ENCODE data around the gene ZNF735. TPM values are rescaled to one million over a fixed set of nuclear protein-coding genes. Genes with fewer than 3 reads are reported as not detected.
"Not testable (repeated sequence)": the region's sequence is repeated elsewhere in the genome, so short reads cannot be mapped to it uniquely, and the experiment has no call there.

The ZNF735 gene
- not detected in 2 replicates for total RNA-seq

DNA sequence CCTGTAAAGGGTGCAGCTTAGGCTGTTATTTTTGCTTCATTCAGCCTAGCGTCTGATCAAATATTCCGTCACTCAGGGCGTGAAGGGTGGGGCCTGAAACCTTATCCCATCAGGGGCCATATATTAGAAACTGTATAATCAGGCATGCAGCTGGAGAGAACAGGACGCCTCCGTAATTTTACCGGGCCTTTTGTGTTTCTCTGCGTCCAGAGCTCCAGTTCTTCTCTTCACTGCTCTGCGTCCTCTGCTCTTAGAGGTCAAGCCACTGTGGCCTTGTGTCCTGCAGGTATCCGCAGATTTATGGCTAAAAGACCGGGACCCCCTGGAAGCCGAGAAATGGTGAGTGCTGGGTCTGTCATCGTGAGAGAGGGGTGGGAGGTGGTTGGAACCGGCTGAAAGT, at the start of gene ZNF735:
ZNF735 (plus strand) TSS at position 301 of the 400 bp plus-strand sequence; CDS start at position 301, 0 bp downstream.
- TF ChIP-seq, protein P1, sequence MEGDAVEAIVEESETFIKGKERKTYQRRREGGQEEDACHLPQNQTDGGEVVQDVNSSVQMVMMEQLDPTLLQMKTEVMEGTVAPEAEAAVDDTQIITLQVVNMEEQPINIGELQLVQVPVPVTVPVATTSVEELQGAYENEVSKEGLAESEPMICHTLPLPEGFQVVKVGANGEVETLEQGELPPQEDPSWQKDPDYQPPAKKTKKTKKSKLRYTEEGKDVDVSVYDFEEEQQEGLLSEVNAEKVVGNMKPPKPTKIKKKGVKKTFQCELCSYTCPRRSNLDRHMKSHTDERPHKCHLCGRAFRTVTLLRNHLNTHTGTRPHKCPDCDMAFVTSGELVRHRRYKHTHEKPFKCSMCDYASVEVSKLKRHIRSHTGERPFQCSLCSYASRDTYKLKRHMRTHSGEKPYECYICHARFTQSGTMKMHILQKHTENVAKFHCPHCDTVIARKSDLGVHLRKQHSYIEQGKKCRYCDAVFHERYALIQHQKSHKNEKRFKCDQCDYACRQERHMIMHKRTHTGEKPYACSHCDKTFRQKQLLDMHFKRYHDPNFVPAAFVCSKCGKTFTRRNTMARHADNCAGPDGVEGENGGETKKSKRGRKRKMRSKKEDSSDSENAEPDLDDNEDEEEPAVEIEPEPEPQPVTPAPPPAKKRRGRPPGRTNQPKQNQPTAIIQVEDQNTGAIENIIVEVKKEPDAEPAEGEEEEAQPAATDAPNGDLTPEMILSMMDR (IDR thresholded peaks at IDR 0.05; ENCODE audit: insufficient read depth, low read length, poor library complexity, severe bottlenecking): no peak
- H3K27me3 ChIP-seq (ENCODE audit: control insufficient read depth, insufficient read depth, low read length): no peaks in the 10 kb centered on the region
- H3K36me3 ChIP-seq (ENCODE audit: control insufficient read depth, insufficient read depth, low read length): no peaks in the 10 kb centered on the region
- no peak for DNase-seq (ENCODE audit: low read depth)
- H3K4me3 ChIP-seq (ENCODE audit: low read depth, low read length): no peak within 1 kb of the TSS

DNA sequence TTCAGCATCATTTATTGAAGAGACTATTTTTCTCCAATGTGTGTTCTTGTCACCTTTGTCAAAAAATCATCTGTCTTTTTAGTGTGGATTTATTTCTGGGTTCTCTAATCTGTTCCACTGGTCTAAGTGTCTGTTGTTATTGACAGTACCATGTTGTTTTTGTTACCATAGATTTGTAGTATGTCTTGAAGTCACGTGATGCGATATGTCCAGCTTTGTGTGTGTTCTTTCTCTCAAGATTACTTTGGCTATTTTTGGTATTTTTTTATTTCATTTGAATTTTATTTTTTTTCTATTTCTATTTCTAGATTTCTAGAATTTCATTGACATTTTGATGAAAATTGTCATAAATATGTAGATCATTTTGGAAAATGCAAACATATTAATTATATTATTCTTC, 36.0 kb upstream of the ZNF735 start:
- not testable (repeated sequence) for H3K36me3 ChIP-seq (ENCODE audit: control insufficient read depth, insufficient read depth, low read length); H3K4me3 ChIP-seq (ENCODE audit: low read depth, low read length)

DNA sequence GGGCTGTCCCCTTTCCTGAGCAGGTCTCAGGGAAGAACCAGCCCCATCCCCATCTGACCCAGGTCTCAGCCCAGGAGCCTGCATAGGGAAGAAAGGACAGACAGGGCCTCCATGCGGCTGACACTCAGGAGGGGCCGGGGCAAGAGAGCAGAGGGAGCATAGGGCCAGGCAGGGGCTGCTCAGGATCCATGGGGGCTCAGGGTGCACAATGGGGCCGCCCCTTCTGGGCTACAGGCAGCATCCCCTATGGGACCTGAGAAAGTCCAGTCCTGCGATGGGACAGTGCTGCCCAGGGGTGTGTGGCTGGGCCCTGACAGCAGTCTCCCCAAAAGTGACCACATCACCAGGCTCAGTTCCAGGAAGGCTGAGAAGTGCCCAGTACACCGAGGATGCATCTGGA, 32.7 kb upstream of the ZNF735 start:
- no peak overlapping the region for H3K4me3 ChIP-seq (ENCODE audit: low read depth, low read length)
- TF ChIP-seq, protein P1 (IDR thresholded peaks at IDR 0.05; ENCODE audit: insufficient read depth, low read length, poor library complexity, severe bottlenecking): no peak
- no peaks in the 10 kb centered on the region for H3K36me3 ChIP-seq (ENCODE audit: control insufficient read depth, insufficient read depth, low read length)
- no peaks in the 10 kb centered on the region for H3K27me3 ChIP-seq (ENCODE audit: control insufficient read depth, insufficient read depth, low read length)
- DNase-seq (ENCODE audit: low read depth): no peak

More for the DNA sequence above, 36.0 kb upstream of the ZNF735 start:
- not testable (repeated sequence) for DNase-seq (ENCODE audit: low read depth); H3K27me3 ChIP-seq (ENCODE audit: control insufficient read depth, insufficient read depth, low read length)

DNA sequence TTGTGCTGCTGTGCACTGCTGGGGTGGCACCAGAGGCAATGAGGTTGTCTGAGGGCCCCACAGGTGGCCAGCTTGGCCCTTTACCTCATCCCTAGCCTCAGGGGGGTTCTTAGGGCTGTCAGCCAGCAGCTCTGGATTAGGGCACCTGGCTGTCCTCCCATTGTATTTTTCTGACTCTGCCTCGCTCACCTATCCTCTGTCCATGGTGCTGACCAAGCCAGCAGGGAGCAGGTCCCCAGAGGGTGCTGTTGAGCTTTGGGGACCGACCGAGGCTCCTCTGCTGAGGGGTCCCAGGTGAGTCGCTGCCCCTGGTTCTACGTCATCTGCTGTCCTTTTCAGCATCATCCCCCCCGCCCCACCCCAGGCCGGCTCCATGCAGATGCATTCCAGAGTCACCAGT, 32.1 kb upstream of the ZNF735 start:
- Histone ChIP-seq H3K4me3 (ENCODE audit: low read depth, low read length) (no peak overlapping the region), H3K36me3 (ENCODE audit: control insufficient read depth, insufficient read depth, low read length) (no peaks in the 10 kb centered on the region), H3K27me3 (ENCODE audit: control insufficient read depth, insufficient read depth, low read length) (no peaks in the 10 kb centered on the region)
- no peak for DNase-seq (ENCODE audit: low read depth)
- TF ChIP-seq, protein P1 (IDR thresholded peaks at IDR 0.05; ENCODE audit: insufficient read depth, low read length, poor library complexity, severe bottlenecking): no peak

DNA sequence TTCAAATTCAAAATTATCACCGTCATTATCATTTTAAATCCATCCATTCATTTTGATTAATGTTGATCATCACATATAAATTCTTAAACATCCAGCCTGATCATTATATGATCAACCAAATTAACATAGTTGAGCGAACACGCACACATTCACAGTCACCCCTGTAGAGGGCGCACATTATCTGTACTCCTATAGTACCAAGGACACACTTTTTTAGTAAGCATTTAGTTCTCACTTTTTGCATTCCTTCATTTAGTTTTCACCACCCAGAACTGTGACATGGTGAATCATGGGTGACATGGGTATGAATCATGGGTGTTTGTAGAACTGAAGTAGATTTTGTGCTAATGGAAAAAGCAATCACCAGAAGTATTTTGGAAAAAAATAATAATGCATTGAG, 26.0 kb upstream of the ZNF735 start:
- H3K27me3 ChIP-seq (ENCODE audit: control insufficient read depth, insufficient read depth, low read length): no peaks in the 10 kb centered on the region
- TF ChIP-seq, protein P1 (IDR thresholded peaks at IDR 0.05; ENCODE audit: insufficient read depth, low read length, poor library complexity, severe bottlenecking): no peak
- no peak overlapping the region for H3K4me3 ChIP-seq (ENCODE audit: low read depth, low read length)
- H3K36me3 ChIP-seq (ENCODE audit: control insufficient read depth, insufficient read depth, low read length): no peaks in the 10 kb centered on the region
- no peak for DNase-seq (ENCODE audit: low read depth)

DNA sequence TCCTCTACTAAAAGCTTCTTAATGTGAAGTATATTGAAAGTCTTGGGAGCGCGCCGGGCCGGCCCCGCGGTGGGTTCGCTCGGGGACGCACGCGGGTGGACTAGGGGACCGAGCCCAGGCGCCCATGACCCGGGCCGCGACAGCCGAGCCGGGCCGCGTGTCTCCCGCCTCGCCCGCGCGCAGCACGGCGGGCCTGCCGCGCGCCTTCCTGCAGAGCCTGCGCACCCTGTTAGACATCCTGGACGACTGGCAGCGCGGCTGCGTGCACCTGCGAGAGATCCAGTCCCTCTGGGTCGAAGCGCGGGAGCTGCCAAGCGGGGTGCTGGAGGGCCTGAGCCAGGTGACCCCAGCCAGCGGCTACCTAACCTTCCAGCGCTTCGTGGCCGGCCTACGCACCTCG, 25.4 kb upstream of the ZNF735 start:
- Histone ChIP-seq H3K36me3 (ENCODE audit: control insufficient read depth, insufficient read depth, low read length) (no peaks in the 10 kb centered on the region), H3K27me3 (ENCODE audit: control insufficient read depth, insufficient read depth, low read length) (no peaks in the 10 kb centered on the region), H3K4me3 (ENCODE audit: low read depth, low read length) (no peak overlapping the region)
- DNase-seq (ENCODE audit: low read depth): no peak
- TF ChIP-seq, protein P1 (IDR thresholded peaks at IDR 0.05; ENCODE audit: insufficient read depth, low read length, poor library complexity, severe bottlenecking): no peak
